Umbilical cord (tissue), 2 donors: ENCODE measurements around the gene CACFD1. TPM values are rescaled to one million over a fixed set of nuclear protein-coding genes. Genes with fewer than 3 reads are reported as not detected.

Source experiments
- DNase-seq: peaks from one replicate; pipeline ENCODE4 v3.0.0-alpha.2; 2015; ENCODE audit warnings: low spot score
- total RNA-seq: library from RNA; depleted of rRNA; stranded (reverse); fragments of >200 nt; gene quantifications from one replicate; pipeline ENCODE4 v1.2.3, GENCODE V29; 2014; ENCODE audit warnings: low replicate concordance; ENCODE audit not compliant: insufficient read depth

Gene CACFD1
- total RNA-seq, 1 donor from 2014 or later: 4.8 TPM

DNA sequence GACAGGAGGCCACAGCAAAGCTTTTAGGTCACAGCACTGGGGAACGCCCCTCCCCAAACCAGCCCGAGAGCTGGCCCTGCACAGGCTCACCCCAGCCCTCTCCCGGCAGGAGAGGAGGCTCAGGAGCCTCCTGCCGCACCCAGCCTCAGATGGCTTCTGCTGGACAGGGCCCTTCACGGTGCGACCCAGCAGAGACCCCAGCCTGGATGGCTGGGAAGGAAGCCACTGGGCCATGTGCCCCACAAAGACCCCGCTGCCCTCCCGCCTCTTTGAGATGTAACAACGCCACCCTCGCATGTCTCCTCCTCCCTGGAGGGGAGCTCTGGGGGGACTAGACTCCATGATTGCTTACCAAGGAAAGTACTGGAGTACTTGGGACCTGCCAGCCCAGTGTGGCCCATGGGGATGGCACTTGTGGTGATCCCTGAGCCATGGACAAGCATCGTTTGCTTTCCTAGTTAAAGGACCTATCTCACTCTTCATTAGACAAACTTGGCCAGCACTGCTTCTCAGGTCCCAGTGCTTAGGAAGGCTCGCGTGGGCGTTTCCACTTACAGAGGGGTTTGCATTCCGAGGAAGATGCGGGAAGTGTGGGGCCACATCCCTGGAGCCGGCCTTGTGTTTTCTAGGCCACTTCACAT is 56.0 kb downstream of the CACFD1 start:
- DNase-seq: no peak

DNA sequence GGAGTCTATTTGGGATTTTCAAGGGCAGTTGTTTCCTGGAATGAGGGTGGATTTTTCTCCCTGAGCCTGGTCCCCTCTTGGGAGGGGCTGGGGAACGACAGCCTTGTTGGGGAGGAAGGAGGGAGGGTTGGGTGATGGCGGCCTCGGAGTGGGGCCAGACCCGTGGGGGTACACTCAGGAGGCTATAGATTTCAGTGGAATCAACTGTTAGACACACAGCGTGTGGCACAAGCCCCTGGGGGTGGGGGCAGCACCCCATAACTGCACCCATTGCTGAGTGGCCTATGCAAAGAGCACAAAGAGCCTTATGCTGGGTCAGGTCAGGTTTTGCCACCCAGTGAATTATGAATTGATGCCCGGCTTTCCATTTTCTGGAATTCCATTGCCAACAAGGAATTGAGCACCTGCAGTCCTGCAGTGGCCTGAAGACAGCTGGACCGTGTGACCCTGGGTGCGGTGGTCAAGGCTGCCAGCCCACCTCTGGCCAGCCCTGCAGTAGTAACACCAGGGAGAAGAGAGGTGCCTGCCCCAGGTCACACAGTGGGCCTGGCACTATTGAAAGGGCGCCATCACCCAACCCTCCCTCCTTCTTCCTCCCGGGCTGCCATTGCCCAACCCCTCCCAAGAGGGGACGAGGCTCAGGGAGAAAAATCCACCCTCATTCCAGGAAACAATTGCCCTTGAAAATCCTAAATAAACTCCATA is 56.6 kb downstream of the CACFD1 start:
- no peak for DNase-seq

DNA sequence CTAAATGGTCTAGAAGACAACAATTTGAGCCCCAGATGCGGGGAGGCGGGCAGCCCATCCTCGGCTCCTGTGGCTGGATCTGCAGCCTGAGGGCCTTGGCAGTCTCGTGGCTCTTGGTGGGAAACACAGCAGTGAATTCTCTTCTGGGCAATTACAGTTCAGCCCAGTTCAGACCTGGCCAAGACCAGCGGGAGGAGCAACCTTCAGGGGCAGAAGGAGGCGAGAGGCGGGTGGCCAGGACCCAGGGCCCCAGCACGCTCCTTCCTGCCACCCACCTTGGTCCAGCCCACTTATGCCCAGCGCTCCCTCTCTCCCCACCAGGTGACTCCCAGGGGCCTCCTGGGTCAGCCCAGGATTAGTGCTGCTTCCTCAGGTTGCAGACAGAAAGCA is 57.2 kb downstream of the CACFD1 start:
- no peak for DNase-seq

DNA sequence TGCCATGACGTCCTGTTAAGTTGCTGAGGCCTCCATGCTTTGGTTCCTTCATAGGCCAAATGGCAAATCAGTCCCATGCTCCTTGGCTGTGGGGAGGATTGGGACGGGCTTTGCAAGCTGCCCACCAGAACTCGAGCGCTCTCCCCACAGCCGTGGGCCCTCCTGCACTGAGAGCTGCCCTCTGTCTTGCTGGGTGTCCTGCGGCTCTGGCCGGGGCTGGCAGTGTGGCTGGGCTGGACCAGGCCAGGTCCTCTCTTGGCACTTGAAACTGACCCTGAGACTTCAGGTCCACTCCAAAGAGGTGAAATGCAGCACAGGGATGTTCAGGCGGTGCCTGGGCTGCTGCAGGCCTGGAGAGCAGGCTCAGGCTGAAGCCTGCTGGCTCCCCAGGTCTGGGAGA is 57.9 kb downstream of the CACFD1 start:
- DNase-seq: no peak

DNA sequence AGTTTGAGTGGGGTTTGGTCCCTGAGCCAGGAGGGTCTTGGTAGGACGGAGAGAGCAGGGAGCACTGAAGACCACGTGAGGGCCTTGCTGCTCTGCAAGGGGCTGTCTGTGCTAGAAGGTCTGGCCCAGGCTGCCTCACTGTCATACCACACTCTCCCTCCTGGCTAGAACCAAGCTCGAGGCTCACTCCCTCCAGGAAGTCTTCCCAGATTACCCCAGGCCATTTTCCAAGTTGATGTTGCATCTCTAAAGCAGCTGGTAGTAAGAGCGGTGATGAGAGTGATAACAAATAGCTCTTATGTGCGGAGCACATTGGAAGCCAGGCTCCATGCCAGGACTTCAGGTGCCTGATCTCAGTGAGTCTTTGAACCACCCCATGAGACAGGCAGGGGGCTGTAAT is 58.4 kb downstream of the CACFD1 start:
- DNase-seq: no peak

DNA sequence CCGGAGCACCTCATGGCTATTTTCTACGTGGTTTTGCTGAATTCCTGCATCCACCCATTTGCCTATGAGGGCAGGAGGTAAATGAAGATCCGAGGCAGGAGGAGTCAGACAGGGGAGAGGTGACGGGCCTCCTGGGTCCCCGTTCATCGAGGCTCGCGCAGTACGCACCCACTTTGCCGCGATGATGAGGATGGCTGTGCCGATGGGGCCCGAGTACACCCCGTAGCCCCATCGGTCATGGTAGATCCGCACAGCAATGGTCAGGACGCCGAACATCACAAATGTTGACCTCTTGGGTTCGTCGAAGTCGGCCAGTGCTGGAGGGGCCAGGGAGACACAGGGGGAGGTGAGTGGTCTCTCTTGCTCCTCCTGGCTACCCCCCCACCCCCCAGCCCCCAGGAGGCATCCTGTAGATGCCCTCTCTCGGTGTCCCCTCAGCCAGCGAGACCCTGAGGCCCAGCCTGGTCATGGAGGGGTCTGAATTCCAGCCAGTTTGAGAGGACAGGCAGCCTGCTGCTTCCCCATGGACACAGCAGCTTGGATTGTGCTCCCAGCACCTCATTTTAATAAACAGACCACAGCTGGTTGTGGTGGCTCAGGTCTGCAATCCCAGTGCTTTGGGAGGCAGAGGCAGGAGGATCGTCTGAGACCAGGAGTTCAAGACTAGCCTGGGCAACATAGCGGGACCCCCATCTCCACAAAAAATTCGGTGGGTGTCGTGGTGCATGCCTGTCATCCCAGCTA is 59.1 kb downstream of the CACFD1 start:
- DNase-seq: no peak

DNA sequence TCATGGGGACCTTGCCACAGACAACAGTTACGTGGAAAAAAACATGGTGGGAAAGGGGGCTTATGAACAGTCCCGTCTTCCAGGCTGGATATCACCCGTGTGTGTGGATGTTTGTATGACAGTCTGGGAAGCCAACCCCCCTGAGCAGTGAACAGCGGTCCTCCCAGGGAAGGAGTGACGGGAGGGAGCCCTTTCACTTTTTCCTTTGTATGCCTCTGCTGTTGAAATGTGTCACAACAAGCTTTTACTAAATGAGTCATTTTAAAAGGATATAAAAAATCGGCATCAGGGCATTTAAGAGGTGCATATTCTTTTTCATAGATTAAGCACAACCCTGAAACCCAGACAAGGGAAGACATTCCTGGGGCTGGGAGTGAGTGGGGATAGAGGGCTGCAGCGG is 59.9 kb downstream of the CACFD1 start:
- no peak for DNase-seq

DNA sequence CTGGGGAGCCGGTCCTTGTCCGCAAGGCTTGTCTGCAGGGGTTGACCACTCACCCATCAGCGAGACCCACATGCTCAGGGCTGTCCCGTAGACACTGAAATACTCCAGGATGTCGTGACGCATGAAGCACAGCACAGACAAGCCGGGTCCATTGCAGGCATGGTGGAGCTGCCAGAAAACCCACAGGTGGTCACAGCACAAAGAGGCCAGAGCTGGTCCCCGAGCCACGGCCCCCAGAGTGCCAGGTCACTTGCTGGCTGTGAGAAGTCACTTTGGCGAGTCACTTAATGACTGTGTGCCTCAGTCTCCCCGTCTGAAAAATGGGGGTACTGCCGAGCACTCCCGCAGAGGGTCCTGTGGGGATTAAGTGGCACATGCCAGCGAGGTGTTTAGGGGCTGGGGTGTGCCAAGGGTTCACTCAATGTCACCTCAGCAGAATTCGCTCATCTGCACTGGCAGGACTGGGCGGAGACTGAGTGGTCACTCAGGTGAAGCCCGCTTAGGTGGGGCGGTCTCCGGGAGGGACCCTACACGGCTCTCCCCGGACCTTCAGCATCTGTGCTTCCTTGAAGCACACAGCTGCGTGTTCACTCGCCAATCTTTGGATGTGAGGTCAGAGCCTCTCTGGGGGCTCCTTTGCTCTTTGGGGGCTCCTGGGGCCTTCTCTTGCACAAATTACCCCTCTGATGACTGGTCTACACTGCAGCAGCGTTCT is 60.5 kb downstream of the CACFD1 start:
- DNase-seq: no peak

Other genes starting within 250 kb of the CACFD1 start
- gene ABO, start 184.8 kb upstream of the CACFD1 start, total RNA-seq: 0.48 TPM
- 4.8 TPM for gene SURF6, start 123.8 kb upstream of the CACFD1 start, total RNA-seq
- 27.7 TPM for gene MED22, start 111.8 kb upstream of the CACFD1 start, total RNA-seq
- 1,575 TPM for gene RPL7A, start 111.8 kb upstream of the CACFD1 start, total RNA-seq
- 2.2 TPM for gene SURF1, start 103.5 kb upstream of the CACFD1 start, total RNA-seq
- 3.4 TPM for gene SURF2, start 103.4 kb upstream of the CACFD1 start, total RNA-seq
- gene SURF4, start 83.9 kb upstream of the CACFD1 start, total RNA-seq: 255 TPM
- gene STKLD1, start 83.6 kb upstream of the CACFD1 start, total RNA-seq: 7.5 TPM
- 7.9 TPM for gene REXO4, start 42.0 kb upstream of the CACFD1 start, total RNA-seq
- 2.2 TPM for gene ADAMTS13, start 37.6 kb upstream of the CACFD1 start, total RNA-seq
- gene SLC2A6, start 19.1 kb downstream of the CACFD1 start, total RNA-seq: 9.4 TPM
- gene MYMK, start 65.0 kb downstream of the CACFD1 start, total RNA-seq: not detected
- 1.2 TPM for gene ADAMTSL2, start 74.7 kb downstream of the CACFD1 start, total RNA-seq
- gene FAM163B, start 149.4 kb downstream of the CACFD1 start, total RNA-seq: 6.3 TPM
- gene DBH, start 176.4 kb downstream of the CACFD1 start, total RNA-seq: 0.72 TPM